HG03103 (cell line): ENCODE results near the gene APBB3.

Experiments
- ATAC-seq: cut with Tn5 transposase; IDR thresholded peaks from one replicate; pipeline ENCODE4 v1.9.1; 2021; ENCODE audit warnings: low read depth; ENCODE audit not compliant: unreplicated experiment

Gene APBB3

GRCh38 chr5:140557136-140557805 lies 7.1 kb downstream of the APBB3 start, which contains the start of gene SRA1:
Gene SRA1, minus strand, starts transcription at chr5:140557473. Its CDS starts 21 bp downstream, at chr5:140557452.
- ATAC-seq: peak; percentile 93

- no peak for ATAC-seq
Measured at GRCh38 chr5:140556438-140556837, 8.0 kb downstream of the APBB3 start.

- ATAC-seq: no peak
Measured at GRCh38 chr5:140555747-140556312, 8.6 kb downstream of the APBB3 start.

- ATAC-seq: no peak
Measured at GRCh38 chr5:140554454-140554853, 9.9 kb downstream of the APBB3 start.

GRCh38 chr5:140553657-140554056 lies 10.7 kb downstream of the APBB3 start:
- ATAC-seq: no peak

- ATAC-seq: no peak
Measured at GRCh38 chr5:140551872-140552271, 12.5 kb downstream of the APBB3 start.

GRCh38 chr5:140550147-140551079 lies 14.0 kb downstream of the APBB3 start:
- no peak for ATAC-seq

GRCh38 chr5:140549237-140550144 lies 14.9 kb downstream of the APBB3 start:
- ATAC-seq: no peak

- no peak for ATAC-seq
Measured at GRCh38 chr5:140548791-140549190, 15.6 kb downstream of the APBB3 start.

- no peak for ATAC-seq
Measured at GRCh38 chr5:140548300-140548688, 16.1 kb downstream of the APBB3 start.

- peak; percentile 97 for ATAC-seq
Measured at GRCh38 chr5:140547508-140548299, 16.7 kb downstream of the APBB3 start, which contains the start of gene EIF4EBP3. Gene EIF4EBP3, plus strand, starts transcription at chr5:140547662. Its CDS starts 76 bp downstream, at chr5:140547738.

- ATAC-seq: no peak
Measured at GRCh38 chr5:140546851-140547507, 17.4 kb downstream of the APBB3 start.

- no peak for ATAC-seq
Measured at GRCh38 chr5:140545606-140546005, 18.8 kb downstream of the APBB3 start.

GRCh38 chr5:140544986-140545385 lies 19.4 kb downstream of the APBB3 start:
- ATAC-seq: no peak

GRCh38 chr5:140542972-140543371 lies 21.4 kb downstream of the APBB3 start:
- no peak for ATAC-seq

GRCh38 chr5:140540227-140540626 lies 24.2 kb downstream of the APBB3 start:
- no peak for ATAC-seq

- no peak for ATAC-seq
Measured at GRCh38 chr5:140524003-140524402, 40.4 kb downstream of the APBB3 start.

GRCh38 chr5:140513124-140513523 lies 51.3 kb downstream of the APBB3 start:
- no peak for ATAC-seq

- no peak for ATAC-seq
Measured at GRCh38 chr5:140509898-140510297, 54.5 kb downstream of the APBB3 start.
